Activated CD8-positive, alpha-beta memory T cell treated with anti-CD3 and anti-CD28 coated beads, Interleukin-2, amount 50 U/mL, for 1 hour (primary cell): Measurements from ENCODE around the gene XKRX.

Experiments used
- DNase-seq: peaks from one replicate; pipeline ENCODE4 v3.0.0-alpha.2; 2020; ENCODE audit errors: extremely low read depth

XKRX gene

GRCh38 chrX:100928660-100929613 lies at the start of gene XKRX:
Gene XKRX, minus strand, starts transcription at chrX:100928917. Its CDS starts 613 bp downstream, at chrX:100928304.
- DNase-seq: no peak

DNA sequence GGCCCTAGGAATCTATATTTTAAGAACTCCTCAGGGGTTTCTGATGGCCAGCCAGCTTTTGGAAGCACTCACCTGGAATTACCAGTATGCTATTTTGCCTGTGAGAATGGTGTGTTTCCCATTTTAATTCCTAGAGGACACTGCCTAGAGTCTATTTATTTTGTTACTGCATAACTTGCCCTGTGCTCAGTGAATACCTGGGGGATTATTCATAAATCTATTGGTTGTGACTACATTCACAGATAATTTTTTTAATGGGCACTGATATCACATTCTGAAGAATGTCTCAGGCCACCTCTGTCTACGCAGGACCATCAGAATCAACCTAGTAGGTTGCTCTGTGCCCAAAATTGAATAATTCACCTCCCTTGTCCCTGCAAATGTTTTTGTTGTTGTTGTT lies 47.5 kb upstream of the XKRX start:
- DNase-seq: no peak

DNA sequence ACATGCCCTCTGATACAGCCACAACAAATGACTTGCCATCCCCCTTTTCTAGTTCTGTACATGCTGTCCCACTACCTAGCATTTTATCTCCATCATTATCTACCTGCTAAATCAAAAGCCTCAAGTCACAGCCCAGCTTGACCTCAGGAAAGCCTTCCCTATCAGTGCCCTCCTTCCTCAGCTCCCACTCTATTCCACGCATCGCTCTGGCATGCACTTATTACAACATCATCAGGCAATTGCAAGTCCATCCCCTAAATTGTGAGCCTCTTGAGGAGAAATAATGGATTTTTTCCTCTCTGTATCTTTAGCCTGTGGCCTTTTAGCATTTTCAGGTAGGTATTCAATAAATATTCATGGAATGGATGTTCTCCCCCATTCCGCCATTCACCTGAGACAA lies 46.5 kb upstream of the XKRX start:
- no peak for DNase-seq

- no peak for DNase-seq
Observed at GRCh38 chrX:100973411-100973810, 44.7 kb upstream of the XKRX start.

GRCh38 chrX:100969936-100970335 lies 41.2 kb upstream of the XKRX start:
- no peak for DNase-seq

GRCh38 chrX:100969408-100969807 lies 40.7 kb upstream of the XKRX start, which contains the start of gene ARL13A:
Gene ARL13A, plus strand, starts transcription at chrX:100969708. Its CDS starts 3,982 bp downstream, at chrX:100973690.
- DNase-seq: no peak

GRCh38 chrX:100964362-100964761 lies 35.6 kb upstream of the XKRX start:
- DNase-seq: no peak

- no peak for DNase-seq
Observed at GRCh38 chrX:100962811-100963210, 34.1 kb upstream of the XKRX start.

GRCh38 chrX:100948557-100948956 lies 19.8 kb upstream of the XKRX start:
- no peak for DNase-seq

GRCh38 chrX:100946299-100946927 lies 17.7 kb upstream of the XKRX start:
- DNase-seq: no peak

- no peak for DNase-seq
Observed at GRCh38 chrX:100944601-100945000, 15.9 kb upstream of the XKRX start.

- no peak for DNase-seq
Observed at GRCh38 chrX:100939333-100939732, 10.6 kb upstream of the XKRX start.

DNA sequence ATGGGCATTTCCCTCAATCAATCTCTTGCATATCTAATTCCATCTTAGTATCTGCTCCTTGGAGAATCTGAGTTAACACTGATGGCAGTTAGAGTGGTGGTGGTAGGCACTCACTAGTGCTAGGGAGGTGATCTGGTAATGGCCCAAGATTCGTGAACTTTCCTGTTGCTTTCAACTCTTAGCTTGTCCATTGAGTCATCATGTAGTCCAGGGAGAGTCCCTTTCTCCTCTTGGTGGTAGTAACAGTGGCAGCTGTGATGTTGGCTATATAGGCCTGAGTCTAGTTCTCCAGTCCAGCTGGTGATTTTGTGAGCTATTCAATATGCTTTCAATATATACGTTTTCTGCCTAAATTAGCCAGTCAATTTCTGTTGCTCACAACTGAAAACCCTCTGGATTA lies 7.0 kb upstream of the XKRX start:
- no peak for DNase-seq

DNA sequence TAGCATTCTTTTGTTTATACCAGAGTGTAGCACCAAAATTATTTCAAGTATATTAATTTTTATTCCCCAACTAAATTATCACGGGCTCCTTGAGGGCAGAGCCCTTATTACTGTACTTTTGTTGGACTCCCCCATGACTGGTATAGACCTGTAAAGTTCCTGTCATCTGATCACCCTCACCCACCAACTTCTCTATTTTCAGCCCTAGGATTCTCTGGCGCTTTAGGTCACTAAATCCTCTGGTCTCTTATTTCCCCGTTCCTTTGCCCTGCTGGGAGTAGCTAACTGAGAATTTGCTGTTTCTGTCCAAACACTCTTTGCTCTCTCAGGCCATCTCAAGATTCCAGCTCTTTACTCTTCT lies 3.2 kb upstream of the XKRX start:
- no peak for DNase-seq

- DNase-seq: no peak
Observed at GRCh38 chrX:100931218-100931924, 2.7 kb upstream of the XKRX start.

- DNase-seq: no peak
Observed at GRCh38 chrX:100926453-100926852, 2.3 kb downstream of the XKRX start.

GRCh38 chrX:100924375-100924774 lies 4.3 kb downstream of the XKRX start:
- no peak for DNase-seq

DNA sequence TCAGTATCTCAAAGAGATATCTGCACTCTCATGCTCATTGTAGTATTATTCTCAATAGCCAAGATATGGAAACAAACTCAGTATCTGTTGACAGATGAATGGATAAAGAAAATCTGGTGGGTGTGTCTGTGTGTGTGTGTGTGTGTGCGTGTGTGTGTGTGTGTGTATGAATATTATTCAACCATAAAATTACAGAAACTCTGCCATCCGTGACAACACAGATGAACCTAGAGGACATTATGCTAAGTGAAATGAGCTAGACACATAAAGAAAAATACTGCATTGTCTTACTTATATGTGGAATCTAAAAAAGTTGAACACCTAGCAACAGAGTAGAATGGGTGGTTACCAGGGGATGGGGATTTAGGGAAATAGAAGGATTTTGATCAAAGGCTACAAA lies 13.2 kb downstream of the XKRX start:
- no peak for DNase-seq

GRCh38 chrX:100913111-100913510 lies 15.6 kb downstream of the XKRX start:
- no peak for DNase-seq

- DNase-seq: no peak
Observed at GRCh38 chrX:100911731-100912130, 17.0 kb downstream of the XKRX start.

GRCh38 chrX:100905620-100906019 lies 23.1 kb downstream of the XKRX start:
- DNase-seq: no peak

- DNase-seq: no peak
Observed at GRCh38 chrX:100904433-100904832, 24.3 kb downstream of the XKRX start.
